ENCODE results near the gene KPNA4.
"Not testable (repeated sequence)": the region's sequence is repeated elsewhere in the genome, so short reads cannot be mapped to it uniquely, and the experiment has no call there.

KPNA4 gene

GRCh38 chr3:160486459-160486869 is 78.9 kb downstream of the KPNA4 start:
- DNase-seq (ENCODE audit: low spot score): no peak

GRCh38 chr3:160482796-160483195 is 82.6 kb downstream of the KPNA4 start:
- no peak for DNase-seq (ENCODE audit: low spot score)

- no peak for DNase-seq (ENCODE audit: low spot score)
These were observed 83.5 kb downstream of the KPNA4 start for GRCh38 chr3:160481856-160482255.

- no peak for DNase-seq (ENCODE audit: low spot score)
These were observed 84.4 kb downstream of the KPNA4 start for GRCh38 chr3:160480931-160481330.

- no peak for DNase-seq (ENCODE audit: low spot score)
These were observed 86.0 kb downstream of the KPNA4 start for GRCh38 chr3:160479376-160479775.

- DNase-seq (ENCODE audit: low spot score): no peak
These were observed 87.0 kb downstream of the KPNA4 start for GRCh38 chr3:160478338-160478737.

GRCh38 chr3:160477750-160478149 is 87.6 kb downstream of the KPNA4 start:
- DNase-seq (ENCODE audit: low spot score): no peak

GRCh38 chr3:160475884-160476283 is 89.5 kb downstream of the KPNA4 start:
- DNase-seq (ENCODE audit: low spot score): no peak

- no peak for DNase-seq (ENCODE audit: low spot score)
These were observed 90.2 kb downstream of the KPNA4 start for GRCh38 chr3:160475153-160475552.

- no peak for DNase-seq (ENCODE audit: low spot score)
These were observed 90.9 kb downstream of the KPNA4 start for GRCh38 chr3:160474416-160474838.

- no peak for DNase-seq (ENCODE audit: low spot score)
These were observed 91.4 kb downstream of the KPNA4 start for GRCh38 chr3:160473978-160474377.

GRCh38 chr3:160473221-160473620 is 92.2 kb downstream of the KPNA4 start:
- no peak for DNase-seq (ENCODE audit: low spot score)

- DNase-seq (ENCODE audit: low spot score): no peak
These were observed 93.0 kb downstream of the KPNA4 start for GRCh38 chr3:160472344-160472743.

- no peak for DNase-seq (ENCODE audit: low spot score)
These were observed 93.5 kb downstream of the KPNA4 start for GRCh38 chr3:160471892-160472291.

- DNase-seq (ENCODE audit: low spot score): no peak
These were observed 95.2 kb downstream of the KPNA4 start for GRCh38 chr3:160470181-160470580.

- DNase-seq (ENCODE audit: low spot score): no peak
These were observed 100.4 kb downstream of the KPNA4 start for GRCh38 chr3:160464971-160465370.

GRCh38 chr3:160464321-160464720 is 101.0 kb downstream of the KPNA4 start:
- no peak for DNase-seq (ENCODE audit: low spot score)

- no peak for DNase-seq (ENCODE audit: low spot score)
These were observed 105.3 kb downstream of the KPNA4 start for GRCh38 chr3:160460033-160460432.

- no peak for DNase-seq (ENCODE audit: low spot score)
These were observed 105.9 kb downstream of the KPNA4 start for GRCh38 chr3:160459450-160459970.

GRCh38 chr3:160458151-160458550 is 107.2 kb downstream of the KPNA4 start:
- DNase-seq (ENCODE audit: low spot score): no peak

- DNase-seq (ENCODE audit: low spot score): no peak
These were observed 109.5 kb downstream of the KPNA4 start for GRCh38 chr3:160455846-160456245.

- no peak for DNase-seq (ENCODE audit: low spot score)
These were observed 110.4 kb downstream of the KPNA4 start for GRCh38 chr3:160454995-160455394.

- DNase-seq (ENCODE audit: low spot score): not testable (repeated sequence)
These were observed 113.1 kb downstream of the KPNA4 start for GRCh38 chr3:160452251-160452650.

- no peak for DNase-seq (ENCODE audit: low spot score)
These were observed 113.8 kb downstream of the KPNA4 start for GRCh38 chr3:160451602-160452001.

- no peak for DNase-seq (ENCODE audit: low spot score)
These were observed 114.5 kb downstream of the KPNA4 start for GRCh38 chr3:160450846-160451245.
